HG03521 (cell line): Measurements from ENCODE around the gene ANAPC15.
"Not testable (repeated sequence)": the region's sequence is repeated elsewhere in the genome, so short reads cannot be mapped to it uniquely, and the experiment has no call there.

Source experiments
- ATAC-seq: cut with Tn5 transposase; IDR thresholded peaks from one replicate; pipeline ENCODE4 v1.9.1; 2021; ENCODE audit warnings: mild to moderate bottlenecking, moderate library complexity; ENCODE audit not compliant: unreplicated experiment

ANAPC15 gene

GRCh38 chr11:72112143-72112977, at the start of gene ANAPC15:
ANAPC15 (minus strand) TSS chr11:72112695; CDS start chr11:72111276, 1,419 bp downstream.
- peak; percentile 87 for ATAC-seq

- ATAC-seq = no peak
These were observed 47.8 kb upstream of the ANAPC15 start for GRCh38 chr11:72160319-72160718.

- ATAC-seq = no peak
These were observed 44.6 kb upstream of the ANAPC15 start for GRCh38 chr11:72157131-72157530.

DNA sequence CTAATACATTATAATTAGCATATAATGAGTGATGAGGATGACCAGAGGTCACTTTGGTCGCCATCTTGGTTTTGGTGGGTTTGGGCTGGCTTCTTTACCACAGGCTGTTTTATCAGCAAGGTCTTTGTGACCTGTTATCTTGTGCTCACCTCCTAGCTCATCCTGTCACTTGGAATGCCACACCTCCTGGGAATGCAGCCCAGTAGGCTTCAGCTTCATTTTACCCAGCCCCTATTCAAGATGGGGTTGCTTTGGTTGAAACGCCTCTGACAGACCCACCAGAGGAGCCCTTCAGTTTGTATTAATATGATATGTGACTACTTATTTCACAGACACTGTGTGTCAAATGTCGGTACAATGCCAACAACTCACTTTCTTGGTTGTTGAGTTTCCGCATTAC, 43.3 kb upstream of the ANAPC15 start:
- no peak for ATAC-seq

GRCh38 chr11:72154816-72155215, 42.3 kb upstream of the ANAPC15 start:
- no peak for ATAC-seq

DNA sequence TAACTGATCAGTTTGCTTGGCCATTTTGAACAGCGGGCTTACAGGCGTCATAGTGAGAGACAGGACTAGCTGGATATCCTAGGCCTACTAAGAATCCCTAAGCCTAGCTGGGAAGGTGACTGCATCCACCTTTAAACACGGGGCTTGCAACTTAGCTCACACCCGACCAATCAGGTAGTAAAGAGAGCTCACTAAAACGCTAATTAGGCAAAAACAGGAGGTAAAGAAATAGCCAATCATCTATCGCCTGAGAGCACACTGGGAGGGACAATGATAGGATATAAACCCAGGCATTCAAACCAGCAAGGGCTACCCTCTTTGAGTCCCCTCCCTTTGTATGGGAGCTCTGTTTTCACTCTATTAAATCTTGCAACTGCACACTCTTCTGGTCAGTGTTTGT, 41.4 kb upstream of the ANAPC15 start:
- not testable (repeated sequence) for ATAC-seq

DNA sequence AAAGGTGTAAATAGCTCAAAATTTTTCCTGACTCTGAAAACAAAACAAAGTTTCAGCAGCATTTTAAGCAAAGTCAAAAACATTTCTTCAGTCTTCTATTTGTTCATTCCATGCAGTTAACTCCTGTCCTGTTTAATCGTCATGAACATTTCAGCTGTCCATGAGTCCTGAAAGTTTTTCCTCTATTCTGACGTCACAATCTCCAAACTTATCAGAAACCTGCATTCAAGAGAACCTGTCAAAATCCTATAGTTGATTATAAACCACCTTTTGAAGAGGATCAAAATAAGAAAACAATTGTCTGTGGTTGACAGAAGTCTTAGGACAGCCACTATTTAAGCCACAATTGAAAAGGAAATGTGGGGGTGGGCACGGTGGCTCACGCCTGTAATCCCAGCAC, 38.4 kb upstream of the ANAPC15 start:
- ATAC-seq = no peak

- no peak for ATAC-seq
These were observed 34.1 kb upstream of the ANAPC15 start for GRCh38 chr11:72146625-72147024.

DNA sequence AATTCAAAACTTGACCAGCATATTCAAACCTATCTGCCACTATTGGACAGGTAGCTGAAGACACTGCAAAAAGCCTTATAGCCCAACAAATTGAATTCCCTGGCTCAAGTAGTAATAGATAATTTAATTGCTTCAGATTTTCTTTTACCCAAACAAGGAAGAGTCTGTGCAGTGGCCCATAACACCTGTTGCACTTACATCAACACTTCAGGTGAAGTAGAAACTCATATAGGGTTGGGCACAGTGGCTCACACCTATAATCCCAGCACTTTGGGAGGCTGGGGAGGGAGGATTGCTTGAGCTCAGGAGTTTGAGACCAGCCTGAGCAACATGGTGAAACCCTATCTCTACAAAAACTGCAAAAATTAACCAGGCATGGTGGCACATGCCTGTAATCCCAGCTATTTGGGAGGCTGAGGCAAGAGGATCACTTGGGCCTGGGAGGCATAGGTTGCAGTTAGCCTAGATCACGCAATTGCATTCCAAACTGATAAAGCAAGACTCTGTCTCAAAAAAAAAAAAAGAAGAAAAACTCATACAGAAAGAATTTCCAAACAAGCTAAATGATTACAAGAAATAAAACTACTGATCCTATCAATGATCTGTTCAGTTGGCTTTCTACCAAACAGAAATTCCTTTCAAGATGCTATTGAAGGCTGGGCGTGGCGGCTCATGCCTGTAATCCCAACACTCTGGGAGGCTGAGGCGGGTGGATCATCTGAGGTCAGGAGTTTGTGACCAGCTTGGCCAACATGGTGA, 32.5 kb upstream of the ANAPC15 start:
- ATAC-seq = no peak

DNA sequence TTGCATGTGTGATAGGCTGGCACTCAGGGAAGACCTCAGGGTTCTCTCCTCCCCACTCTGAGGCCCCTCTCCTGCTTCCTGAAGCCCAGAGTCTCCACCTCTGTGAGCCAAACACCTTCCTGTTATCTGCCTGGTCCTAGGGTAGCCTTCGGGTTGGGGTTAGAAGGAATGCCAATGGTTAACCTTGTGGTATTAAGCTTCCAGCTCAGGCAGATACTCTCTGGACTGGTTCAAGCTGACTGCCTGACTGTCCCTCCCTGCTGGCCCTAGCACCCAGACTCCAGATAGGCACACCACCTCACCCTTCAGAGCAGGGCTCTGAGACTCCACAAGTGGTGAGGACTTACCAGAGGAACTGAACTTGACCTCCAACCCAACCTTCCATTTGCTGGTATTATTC, 30.0 kb upstream of the ANAPC15 start:
- not testable (repeated sequence) for ATAC-seq

DNA sequence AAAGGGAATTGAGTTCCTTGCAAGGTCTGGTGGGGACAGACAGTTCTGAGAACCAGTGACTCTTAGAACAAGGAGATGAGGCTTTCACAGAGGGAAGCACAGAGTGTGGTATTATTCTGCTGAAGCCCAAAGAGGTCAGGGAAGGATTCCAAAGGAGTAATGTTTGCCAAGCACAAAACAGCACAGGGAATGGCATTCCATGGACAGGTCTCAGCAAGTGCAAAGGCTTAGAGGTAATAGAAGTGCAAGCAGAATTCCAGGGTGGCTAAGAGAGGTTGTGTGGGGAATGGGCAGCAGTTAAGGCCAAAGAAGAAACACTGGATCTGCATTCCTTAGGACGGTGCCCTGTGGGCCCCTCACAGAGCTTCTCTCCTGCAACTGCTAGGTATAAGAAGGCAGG, 29.6 kb upstream of the ANAPC15 start:
- not testable (repeated sequence) for ATAC-seq

- ATAC-seq = no peak
These were observed 28.6 kb upstream of the ANAPC15 start for GRCh38 chr11:72141066-72141465.

DNA sequence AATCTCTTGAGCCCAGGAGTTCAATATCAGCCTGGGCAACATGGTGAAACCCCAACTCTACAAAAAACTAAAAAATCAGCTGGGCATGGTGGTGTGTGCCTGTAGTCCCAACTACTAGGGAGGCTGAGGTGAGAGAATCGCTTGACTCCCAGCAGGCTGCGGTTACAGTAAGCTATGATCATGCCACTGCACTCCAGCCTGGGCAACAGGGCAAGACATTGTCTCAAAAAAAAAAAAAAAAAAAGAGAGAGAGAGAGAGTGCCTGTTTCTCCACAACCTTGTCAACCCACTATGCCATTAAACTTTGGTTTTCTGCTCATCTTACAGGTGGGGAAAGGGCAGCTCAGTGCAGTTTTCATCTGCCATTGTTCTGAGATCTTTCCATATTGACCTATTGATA, 28.2 kb upstream of the ANAPC15 start:
- no peak for ATAC-seq

DNA sequence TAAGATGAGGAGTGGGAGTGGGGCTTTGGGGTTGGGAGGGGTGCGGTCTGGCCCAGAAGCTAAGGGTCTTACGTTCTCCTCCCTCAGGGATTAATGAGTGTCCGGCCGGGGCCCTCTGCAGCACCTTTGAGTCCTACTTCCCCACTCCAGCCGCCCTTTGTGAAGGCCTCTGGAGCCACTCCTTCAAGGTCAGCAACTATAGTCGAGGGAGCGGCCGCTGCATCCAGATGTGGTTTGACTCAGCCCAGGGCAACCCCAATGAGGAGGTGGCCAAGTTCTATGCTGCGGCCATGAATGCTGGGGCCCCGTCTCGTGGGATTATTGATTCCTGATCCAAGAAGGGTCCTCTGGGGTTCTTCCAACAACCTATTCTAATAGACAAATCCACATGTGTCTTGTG, 27.0 kb upstream of the ANAPC15 start:
- ATAC-seq = no peak

DNA sequence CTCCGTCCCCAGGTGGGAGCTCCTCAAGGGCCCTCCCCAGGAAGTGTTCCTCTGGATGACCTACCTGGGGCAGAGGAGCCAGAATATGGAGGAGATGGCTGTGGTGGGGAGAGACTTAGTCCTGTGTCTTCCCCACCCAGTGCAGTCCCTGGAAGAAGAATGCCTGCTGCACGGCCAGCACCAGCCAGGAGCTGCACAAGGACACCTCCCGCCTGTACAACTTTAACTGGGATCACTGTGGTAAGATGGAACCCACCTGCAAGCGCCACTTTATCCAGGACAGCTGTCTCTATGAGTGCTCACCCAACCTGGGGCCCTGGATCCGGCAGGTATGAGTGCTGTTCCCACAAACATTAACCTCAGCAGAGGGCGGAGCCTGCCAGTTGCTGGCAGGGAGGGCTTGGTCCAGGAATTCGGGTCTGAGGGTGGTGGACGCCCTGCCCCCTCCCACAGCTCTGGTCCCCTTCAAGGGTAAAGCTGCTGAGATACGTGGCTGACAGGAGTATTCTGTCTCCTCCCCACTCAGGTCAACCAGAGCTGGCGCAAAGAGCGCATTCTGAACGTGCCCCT, 26.4 kb upstream of the ANAPC15 start:
- no peak for ATAC-seq

- no peak for ATAC-seq
These were observed 24.3 kb upstream of the ANAPC15 start for GRCh38 chr11:72136684-72137262.

GRCh38 chr11:72135891-72136683, 23.6 kb upstream of the ANAPC15 start:
- ATAC-seq = no peak

- ATAC-seq = not testable (repeated sequence)
These were observed 23.0 kb upstream of the ANAPC15 start, which contains the start of gene FOLR3 for GRCh38 chr11:72135473-72135872. FOLR3 (plus strand) TSS chr11:72135725; CDS start chr11:72135953, 228 bp downstream.

GRCh38 chr11:72132646-72133045, 20.2 kb upstream of the ANAPC15 start:
- no peak for ATAC-seq

GRCh38 chr11:72129381-72129780, 16.9 kb upstream of the ANAPC15 start:
- ATAC-seq = no peak
